Heart left ventricle (tissue), 16 donors: ENCODE data around the gene DAPK2. TPM values are rescaled to one million over a fixed set of nuclear protein-coding genes. Genes with fewer than 3 reads are reported as not detected.

Source experiments
- ATAC-seq, 4 donors: fragments of 200-7000 bp; cut with Tn5 transposase; one replicate each; pipeline ENCODE4 v1.9.1; 2020 to 2022; ENCODE audit warnings: moderate library complexity in 4 of 4, mild to moderate bottlenecking in 3 of 4, moderate number of reproducible peaks in 1 of 4
- DNase-seq, 5 donors: peaks; one replicate each; pipeline ENCODE4 v3.0.0-alpha.2; 2020
- H3K27ac ChIP-seq, 12 donors: fragments of 200-600 bp; sonication (generic) in 4 of 12; one replicate each; pipeline versions ENCODE4 v1.5.0 to v1.8.0; 2016 to 2022; ENCODE audit warnings: mild to moderate bottlenecking in 2 of 12
- H3K27me3 ChIP-seq, 9 donors: fragments of 200-600 bp; sonication (generic) in 2 of 9; one replicate each; pipeline versions ENCODE4 v1.5.1 to v1.8.0; 2016 to 2022; ENCODE audit warnings: mild to moderate bottlenecking in 3 of 9
- H3K36me3 ChIP-seq, 9 donors: fragments of 200-600 bp; sonication (generic) in 2 of 9; one replicate each; pipeline versions ENCODE4 v1.5.0 to v1.8.0; 2018 to 2022; ENCODE audit warnings: mild to moderate bottlenecking in 2 of 9
- H3K4me1 ChIP-seq, 12 donors: fragments of 200-600 bp; sonication (generic) in 4 of 12; one replicate each; pipeline versions ENCODE4 v1.5.0 to v1.8.0; 2016 to 2022; ENCODE audit warnings: mild to moderate bottlenecking in 3 of 12
- H3K4me3 ChIP-seq, 12 donors: fragments of 200-600 bp; sonication (generic) in 4 of 12; one replicate each; pipeline versions ENCODE4 v1.5.0 to v1.8.0; 2017 to 2022; ENCODE audit warnings: mild to moderate bottlenecking in 9 of 12, moderate library complexity in 4 of 12
- H3K9me3 ChIP-seq, 12 donors: fragments of 200-600 bp; sonication (generic) in 4 of 12; one replicate each; pipeline versions ENCODE4 v1.5.0 to v1.8.0; 2016 to 2022; ENCODE audit warnings: mild to moderate bottlenecking in 1 of 12
- POLR2A ChIP-seq, 2 donors: fragments of 450-650 bp; IDR thresholded peaks; one replicate each; pipeline ENCODE4 v1.6.1; 2017; ENCODE audit warnings: antibody characterized with exemption in 2 of 2, mild to moderate bottlenecking in 2 of 2, moderate library complexity in 2 of 2
- WGBS, 4 donors: extraction: QIAGEN DNeasy Blood & Tissue Kit in 2 of 4; methylation state at CpG; one replicate each; pipeline versions ENCODE4 v1.1.5 to v1.1.7; 2013 to 2018; 5-methylcytosine and 5-hydroxymethylcytosine counted together
- intact Hi-C, 10 donors: fragments of 100-400 bp; cut with DNase I; formaldehyde crosslinking; loops; one replicate each; pipeline versions ENCODE4 v1.11.1 to v1.14.2; 2022
- polyA plus RNA-seq, 2 donors: library from polyadenylated mRNA; stranded (reverse); fragments of 200-250 nt; gene quantifications; one replicate each; pipeline ENCODE4 v1.2.3, GENCODE V29; 2013
- total RNA-seq, 9 donors: library from RNA; depleted of rRNA in 2 of 9; stranded (reverse); fragments of >200 nt in 2 of 9; fragmentation: NEBNext Ultra II Directional in 3 of 9; extraction: Animal tissue kit (Norgen Biotek cat#: 25700) in 3 of 9; gene quantifications; one replicate each; pipeline versions ENCODE4 v1.1.0 to v1.2.4, GENCODE V29; 2016 to 2023
- TF ChIP-seq, protein P1 (sequence below), 12 donors: fragments of 200-600 bp; sonication (generic) in 4 of 12; IDR thresholded peaks; one replicate each; pipeline versions ENCODE4 v1.5.0 to v1.8.0; 2018 to 2022; ENCODE audit warnings: antibody characterized with exemption in 12 of 12, mild to moderate bottlenecking in 5 of 12
- donor health status: ischemic (EF 13 %, LVEDD 7.1; RV severe dilation, severe dysfunction).
- donor health status: healthy with polysubstance abuse.
- donor health status: DM: no; HTN: yes; CAD: no.
- donor health status: DM: no; HTN: no; CAD: no.
- donor health status: ischemic (EF 25% LVEDD 6.9; RV normal size, moderate dysfunction).
- donor health status: ischemic (EF 25% LVEDD 5.7; RV mildly dilated, moderate dysfunction).
- donor health status: healthy.
- donor health status: DM: yes; HTN: yes; CAD: no.
- donor health status: ischemic (EF 35%, LVEDD 5.7; RV mildly dilated, moderate dysfunction).
- donor health status: nonischemic (EF 11% LVEDD 7.7; RV severe dilation, severe dysfunction).
- donor health status: DM: yes; HTN: yes; CAD: no.
- donor health status: PGD.
- donor health status: ischemic (EF 29% LVEDD 5.4; RV normal size, mild dysfunction).
- donor health status: nonischemic (EF 23%, LVEDD 6.1; RV moderate dilation, normal function).

The DAPK2 gene
- total and polyA plus RNA-seq, 11 donors, result 20.4 to 56.2 (median 26.4) TPM

DNA sequence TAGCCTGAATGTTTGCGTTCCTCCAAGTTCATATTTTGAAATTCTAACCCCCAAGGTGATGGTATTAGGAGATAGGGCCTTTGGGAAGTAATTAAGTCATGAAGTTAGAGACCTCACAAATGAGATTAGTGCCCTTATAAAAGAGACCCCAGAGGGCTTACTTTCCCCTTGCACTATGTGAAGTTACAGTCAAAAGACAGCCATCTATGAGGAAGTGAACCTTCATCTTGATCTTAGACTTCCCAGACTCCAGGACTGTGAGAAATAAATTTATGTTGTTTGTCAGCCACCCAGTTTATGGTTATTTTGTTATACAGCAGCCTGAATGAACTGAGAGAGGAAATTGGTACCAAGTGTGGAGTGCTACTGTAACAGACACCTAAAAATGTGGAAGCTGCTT is 74.4 kb downstream of the DAPK2 start:
- Histone ChIP-seq H3K9me3 (no peaks in the 10 kb centered on the region), H3K36me3 (peaks cover 0 to under 1% (median 0%) of the 10 kb centered on the region in 9 donors), H3K27me3 (no peaks in the 10 kb centered on the region), H3K4me3 (no peak overlapping the region), H3K4me1 (peaks cover 3 to 69% (median 38%) of the 10 kb centered on the region in 12 donors), H3K27ac (peak overlapping the region in 9 of 12 donors; percentile 43 to 89 (median 80))
- TF ChIP-seq POLR2A (IDR thresholded peaks at IDR 0.05), result no peak
- TF ChIP-seq, protein P1, sequence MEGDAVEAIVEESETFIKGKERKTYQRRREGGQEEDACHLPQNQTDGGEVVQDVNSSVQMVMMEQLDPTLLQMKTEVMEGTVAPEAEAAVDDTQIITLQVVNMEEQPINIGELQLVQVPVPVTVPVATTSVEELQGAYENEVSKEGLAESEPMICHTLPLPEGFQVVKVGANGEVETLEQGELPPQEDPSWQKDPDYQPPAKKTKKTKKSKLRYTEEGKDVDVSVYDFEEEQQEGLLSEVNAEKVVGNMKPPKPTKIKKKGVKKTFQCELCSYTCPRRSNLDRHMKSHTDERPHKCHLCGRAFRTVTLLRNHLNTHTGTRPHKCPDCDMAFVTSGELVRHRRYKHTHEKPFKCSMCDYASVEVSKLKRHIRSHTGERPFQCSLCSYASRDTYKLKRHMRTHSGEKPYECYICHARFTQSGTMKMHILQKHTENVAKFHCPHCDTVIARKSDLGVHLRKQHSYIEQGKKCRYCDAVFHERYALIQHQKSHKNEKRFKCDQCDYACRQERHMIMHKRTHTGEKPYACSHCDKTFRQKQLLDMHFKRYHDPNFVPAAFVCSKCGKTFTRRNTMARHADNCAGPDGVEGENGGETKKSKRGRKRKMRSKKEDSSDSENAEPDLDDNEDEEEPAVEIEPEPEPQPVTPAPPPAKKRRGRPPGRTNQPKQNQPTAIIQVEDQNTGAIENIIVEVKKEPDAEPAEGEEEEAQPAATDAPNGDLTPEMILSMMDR (IDR thresholded peaks at IDR 0.05), result no peak
- no peak for DNase-seq
- intact Hi-C loops, result loop anchor here in 2 of 10 donors (10.0 kb wide), 2 partner anchors 53 to 73 kb away; partner anchors contain the start of gene DAPK2 (in 1 of the 2)
- no peak for ATAC-seq
- 87 to 100% (median 95%) methylated on average over 1 of the region's 1 CpG for whole genome bisulfite sequencing, 4 donors

DNA sequence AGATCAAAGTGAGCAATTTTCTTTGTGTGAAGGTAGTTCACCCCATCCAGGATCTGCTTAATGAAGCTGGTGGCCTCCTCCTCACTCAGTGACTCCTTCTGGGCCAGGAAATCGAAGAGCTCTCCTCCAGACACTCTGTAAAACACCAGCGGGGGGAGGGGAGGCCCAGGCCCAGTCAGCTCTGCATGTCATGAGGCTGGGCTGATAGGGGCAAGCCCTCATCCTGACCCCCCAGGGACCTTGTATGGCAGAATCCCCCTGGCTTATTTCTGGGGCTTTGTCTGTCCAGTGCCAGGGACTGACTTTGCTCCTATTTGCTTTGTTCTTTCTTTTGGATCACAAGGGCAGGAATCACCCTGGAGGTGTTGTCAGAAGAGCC is 74.9 kb downstream of the DAPK2 start:
- Histone ChIP-seq H3K27me3 (no peaks in the 10 kb centered on the region), H3K4me1 (peaks cover 3 to 69% (median 38%) of the 10 kb centered on the region in 12 donors), H3K9me3 (no peaks in the 10 kb centered on the region), H3K27ac (peak overlapping the region in 11 of 12 donors; percentile 22 to 89 (median 77)), H3K4me3 (no peak overlapping the region), H3K36me3 (peaks cover 0 to 5% (median 0%) of the 10 kb centered on the region in 9 donors)
- TF ChIP-seq, protein P1 (IDR thresholded peaks at IDR 0.05), result no peak
- no peak for TF ChIP-seq POLR2A (IDR thresholded peaks at IDR 0.05)
- ATAC-seq (peak in 1 of 4 donors; percentile 4), DNase-seq (no peak)
- intact Hi-C loops, result loop anchor here in 2 of 10 donors (10.0 kb wide), 2 partner anchors 53 to 73 kb away; partner anchors contain the start of gene DAPK2 (in 1 of the 2)
- WGBS, 4 donors, result 55 to 64% (median 62%) methylated on average over 2 of the region's 2 CpGs

DNA sequence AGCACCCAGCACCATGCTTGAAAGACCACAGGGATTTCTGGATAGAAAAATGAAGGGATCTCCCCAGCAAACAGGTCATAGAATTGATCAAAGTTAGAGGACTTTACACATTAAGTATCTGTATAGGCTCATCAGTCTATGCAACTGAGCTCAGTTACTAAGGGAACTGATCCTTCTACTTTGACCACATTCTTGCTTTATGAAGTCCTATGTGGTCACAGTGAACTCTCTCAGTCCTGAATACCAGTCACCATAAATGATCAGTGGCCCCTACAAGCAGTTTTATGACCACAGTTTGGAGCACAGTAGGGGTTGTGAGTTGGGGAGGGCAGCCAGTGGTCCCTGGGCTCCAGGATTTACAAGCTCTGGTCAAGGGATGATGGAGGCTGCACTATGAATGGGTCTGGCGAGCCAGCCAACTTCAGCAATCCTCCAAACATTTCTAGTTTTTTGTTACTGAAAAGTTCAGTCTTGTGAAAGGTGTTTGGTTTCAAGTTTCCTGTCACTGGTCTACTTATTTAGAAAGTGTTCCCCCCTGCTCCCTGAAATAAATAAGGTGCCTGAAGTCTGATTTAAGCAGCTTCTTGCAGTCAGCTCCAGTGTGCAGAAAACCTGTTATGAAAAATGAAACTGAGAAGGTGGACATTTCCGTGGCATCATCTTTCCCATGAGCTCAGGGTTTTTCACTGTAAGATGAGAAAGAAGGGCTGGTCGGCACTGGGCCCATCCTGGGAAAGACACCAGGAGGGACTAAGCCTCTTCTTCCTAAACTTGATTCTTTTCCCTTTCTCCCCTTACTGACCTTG is 75.5 kb downstream of the DAPK2 start:
- 80 to 98% (median 96%) methylated on average over 3 of the region's 3 CpGs for WGBS, 4 donors
- intact Hi-C loops, result loop anchor here in 2 of 10 donors (10.0 kb wide), 2 partner anchors 54 to 74 kb away; partner anchors contain the start of gene DAPK2 (in 1 of the 2)
- H3K27ac ChIP-seq, result peak overlapping the region; percentile 22 to 89 (median 77)
- H3K4me1 ChIP-seq, result peaks cover 3 to 69% (median 38%) of the 10 kb centered on the region in 12 donors
- DNase-seq (no peak), ATAC-seq (no peak)
- H3K9me3 ChIP-seq, result no peaks in the 10 kb centered on the region
- H3K36me3 ChIP-seq, result peaks cover 0 to 9% (median 3%) of the 10 kb centered on the region in 9 donors
- TF ChIP-seq, protein P1 (IDR thresholded peaks at IDR 0.05), result no peak
- TF ChIP-seq POLR2A (IDR thresholded peaks at IDR 0.05), result no peak
- no peaks in the 10 kb centered on the region for H3K27me3 ChIP-seq
- no peak overlapping the region for H3K4me3 ChIP-seq
